Astrocyte of the cerebellum (primary cell): ENCODE results near the gene HNRNPA3.
"Not testable (repeated sequence)": the region's sequence is repeated elsewhere in the genome, so short reads cannot be mapped to it uniquely, and the experiment has no call there.

Source experiments
- DNase-seq: peaks from one replicate; pipeline ENCODE4 v3.0.0-alpha.2; 2011; ENCODE audit warnings: low read depth
- H3K4me3 ChIP-seq: 2 replicates; pipeline ENCODE4 v1.5.1; 2011; ENCODE audit warnings: mild to moderate bottlenecking, low read depth, low read length, moderate library complexity
- CTCF ChIP-seq: IDR thresholded peaks from 2 replicates; pipeline ENCODE4 v1.5.1; 2012; ENCODE audit warnings: low read length, low read depth, moderate library complexity, mild to moderate bottlenecking; ENCODE audit errors: missing control alignments
- in situ Hi-C: cut with HindIII; loops from 2 replicates; pipeline ENCODE4 v1.10.0; 2017; ENCODE audit warnings: low sequenced_read_pairs

Gene HNRNPA3

GRCh38 chr2:177221534-177221933 is 8.9 kb downstream of the HNRNPA3 start:
- no peak for DNase-seq
- in situ Hi-C loops, result no loop called here
- no peak for TF ChIP-seq CTCF
- H3K4me3 ChIP-seq, result no peak overlapping the region

GRCh38 chr2:177221970-177222369 is 9.4 kb downstream of the HNRNPA3 start:
- no peak for TF ChIP-seq CTCF
- DNase-seq, result no peak
- no peak overlapping the region for H3K4me3 ChIP-seq
- in situ Hi-C loops, result no loop called here

GRCh38 chr2:177223436-177223835 is 10.8 kb downstream of the HNRNPA3 start:
- H3K4me3 ChIP-seq, DNase-seq, in situ Hi-C loops: not testable (repeated sequence)

- no peak overlapping the region for H3K4me3 ChIP-seq
- no peak for DNase-seq
- in situ Hi-C loops, result no loop called here
- no peak for TF ChIP-seq CTCF
Observed at GRCh38 chr2:177225965-177226360, 13.4 kb downstream of the HNRNPA3 start.

GRCh38 chr2:177229442-177230242 is 17.0 kb downstream of the HNRNPA3 start:
- in situ Hi-C loops, result no loop called here
- no peak overlapping the region for H3K4me3 ChIP-seq
- TF ChIP-seq CTCF, result no peak
- no peak for DNase-seq

GRCh38 chr2:177231270-177231669 is 18.7 kb downstream of the HNRNPA3 start:
- no peak for TF ChIP-seq CTCF
- DNase-seq, result no peak
- no peak overlapping the region for H3K4me3 ChIP-seq
- in situ Hi-C loops, result no loop called here

GRCh38 chr2:177232098-177232704 is 19.6 kb downstream of the HNRNPA3 start:
- in situ Hi-C loops, result no loop called here
- DNase-seq, result no peak
- no peak for TF ChIP-seq CTCF
- H3K4me3 ChIP-seq, result no peak overlapping the region
